ENCODE measurements around the gene RAF1.

The RAF1 gene

DNA sequence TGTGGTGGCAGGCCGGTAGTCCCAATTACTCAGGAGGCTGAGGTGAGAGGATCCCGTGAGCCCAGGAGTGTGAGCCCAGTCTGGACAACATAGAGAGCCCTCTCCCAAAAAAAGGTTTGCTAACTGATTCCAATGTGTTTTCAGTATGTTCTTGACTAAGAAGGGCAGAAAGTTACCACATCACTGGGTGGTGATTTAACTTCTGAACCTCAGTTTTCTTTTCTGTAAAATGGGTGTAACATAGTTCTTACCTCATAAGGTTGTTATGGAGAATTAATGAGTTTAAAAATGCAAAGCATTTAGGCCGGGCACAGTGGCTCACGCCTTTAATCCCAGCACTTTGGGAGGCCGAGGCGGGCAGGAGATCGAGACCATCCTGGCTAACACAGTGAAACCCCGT, 28.5 kb upstream of the RAF1 start:
- no peak overlapping the region for H3K27ac ChIP-seq
- DNase-seq (ENCODE audit: low spot score): no peak
- TF ChIP-seq CTCF (conservative IDR thresholded peaks at IDR 0.05; ENCODE audit: low read depth): no peak
- POLR2A ChIA-PET (ENCODE audit: low non-redundant PET): no interaction called here
- CTCF ChIA-PET: no interaction called here

DNA sequence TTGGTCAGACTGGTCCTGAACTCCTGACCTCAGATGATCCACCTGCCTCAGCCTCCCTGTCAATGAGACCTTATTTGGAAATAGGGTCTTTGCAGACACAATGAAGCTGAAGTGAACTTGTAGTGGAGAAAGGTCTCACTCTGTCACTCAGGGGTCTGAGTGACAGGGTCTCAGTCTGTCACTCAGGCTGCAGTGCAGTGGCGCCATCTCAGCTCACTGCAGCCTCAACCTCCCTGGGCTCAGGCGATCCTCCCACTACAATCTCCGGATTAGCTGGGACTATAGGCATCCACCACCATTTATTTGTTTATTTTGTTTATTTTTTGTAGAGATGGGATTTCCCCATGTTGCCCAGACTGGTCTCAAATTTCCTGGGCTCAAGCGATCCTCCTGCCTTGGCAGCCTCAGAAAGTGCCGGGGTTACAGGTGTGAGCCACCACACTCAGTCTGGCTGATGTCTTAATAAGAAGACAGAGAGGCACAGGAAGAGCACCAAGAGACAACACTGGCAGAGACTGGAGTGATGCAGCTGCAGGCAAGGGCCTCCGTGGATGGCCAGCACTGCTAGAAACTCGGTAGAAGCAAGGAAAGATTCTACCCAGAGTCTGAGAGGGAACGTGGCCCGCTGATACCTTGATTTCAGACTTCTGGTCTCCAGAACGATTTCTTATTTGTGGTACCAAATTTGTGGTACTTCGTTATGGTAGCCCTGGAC, 26.2 kb upstream of the RAF1 start:
- DNase-seq (ENCODE audit: low spot score): no peak
- POLR2A ChIA-PET (ENCODE audit: low non-redundant PET): no interaction called here
- no peak overlapping the region for H3K27ac ChIP-seq
- TF ChIP-seq CTCF (conservative IDR thresholded peaks at IDR 0.05; ENCODE audit: low read depth): no peak
- CTCF ChIA-PET: interaction anchor here (0.7 kb wide), 1 partner anchor 816 kb away, joined by 3 read pairs; no protein-coding TSS in a partner anchor

- TF ChIP-seq CTCF (conservative IDR thresholded peaks at IDR 0.05; ENCODE audit: low read depth): no peak
- no peak for DNase-seq (ENCODE audit: low spot score)
- CTCF ChIA-PET: no interaction called here
- POLR2A ChIA-PET (ENCODE audit: low non-redundant PET): no interaction called here
- H3K27ac ChIP-seq: no peak overlapping the region
Observed at GRCh38 chr3:12687948-12688347, 24.0 kb upstream of the RAF1 start.

- H3K27ac ChIP-seq: no peak overlapping the region
- ChIA-PET CTCF (no interaction called here), POLR2A (ENCODE audit: low non-redundant PET) (no interaction called here)
- TF ChIP-seq CTCF (conservative IDR thresholded peaks at IDR 0.05; ENCODE audit: low read depth): no peak
- no peak for DNase-seq (ENCODE audit: low spot score)
Observed at GRCh38 chr3:12686096-12686495, 22.2 kb upstream of the RAF1 start.

DNA sequence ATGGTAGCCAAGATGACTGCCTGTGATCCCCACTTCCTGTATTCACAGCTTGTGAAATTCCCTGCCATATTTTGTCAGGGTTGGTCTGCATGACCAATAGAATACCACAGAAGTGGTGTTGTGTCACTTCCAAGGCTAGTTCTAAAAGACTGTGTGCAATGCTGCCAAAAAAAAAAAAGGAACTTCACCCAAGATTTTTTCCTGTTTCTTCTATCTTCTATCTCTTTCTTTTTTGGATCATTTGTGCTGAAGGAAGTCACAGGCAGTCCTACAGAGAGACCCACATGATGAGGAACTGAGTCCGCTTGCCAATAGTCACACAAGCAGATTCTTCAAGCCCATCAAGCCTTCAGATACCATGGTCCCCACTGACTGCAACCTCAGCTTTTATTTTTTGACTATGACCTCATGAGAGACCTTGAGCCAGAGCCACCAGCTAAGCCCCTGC, 18.1 kb upstream of the RAF1 start:
- TF ChIP-seq CTCF (conservative IDR thresholded peaks at IDR 0.05; ENCODE audit: low read depth): no peak
- no peak for DNase-seq (ENCODE audit: low spot score)
- POLR2A ChIA-PET (ENCODE audit: low non-redundant PET): no interaction called here
- CTCF ChIA-PET: no interaction called here
- H3K27ac ChIP-seq: no peak overlapping the region

DNA sequence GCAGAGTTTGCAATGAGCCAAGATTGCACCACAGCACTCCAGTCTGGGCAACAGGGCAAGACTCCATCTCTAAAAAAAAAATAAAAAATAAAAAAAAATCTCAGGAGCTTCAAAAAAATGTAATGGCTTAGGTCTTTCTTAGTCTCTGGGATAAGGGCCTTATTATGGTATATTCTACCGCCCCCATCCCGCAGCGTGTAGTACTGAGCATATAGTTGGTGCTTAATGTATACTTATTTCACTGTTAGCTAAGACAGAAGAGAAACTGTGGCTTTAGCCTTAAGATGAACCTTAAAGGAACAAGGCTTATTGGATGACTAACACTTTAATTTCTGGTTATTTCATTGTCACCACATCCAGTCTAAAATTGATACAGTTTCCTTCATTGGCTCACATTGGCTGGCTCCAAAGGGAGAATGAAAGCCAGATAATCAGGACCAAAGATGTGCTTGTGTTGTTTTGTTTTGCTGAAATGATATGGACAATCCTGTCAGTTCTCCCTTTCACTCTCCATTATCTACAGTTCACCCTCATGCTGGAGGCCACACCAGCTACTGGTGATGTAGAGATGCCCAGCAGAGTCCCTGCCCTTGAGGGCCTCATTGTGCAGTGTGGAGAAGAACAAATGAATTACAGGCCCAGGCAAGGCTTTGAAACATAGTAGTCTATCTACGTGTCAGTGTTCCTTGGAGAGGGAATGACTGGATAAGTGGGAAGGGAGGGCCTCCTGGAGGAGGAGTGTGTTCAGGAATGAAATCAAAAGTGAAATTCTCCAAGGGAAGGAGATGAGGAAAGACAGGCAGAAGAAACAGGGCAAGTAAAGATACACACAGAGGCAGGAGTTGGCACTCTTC, 17.4 kb upstream of the RAF1 start:
- TF ChIP-seq CTCF (conservative IDR thresholded peaks at IDR 0.05; ENCODE audit: low read depth): no peak
- no peak overlapping the region for H3K27ac ChIP-seq
- ChIA-PET CTCF (interaction anchor here (0.6 kb wide), 1 partner anchor 738 kb away, joined by 3 read pairs; no protein-coding TSS in a partner anchor), POLR2A (ENCODE audit: low non-redundant PET) (no interaction called here)
- no peak for DNase-seq (ENCODE audit: low spot score)

Data from RWPE1 (cell line).